Head of caudate nucleus (tissue), 42 donors: Measurements from ENCODE around the gene CFAP45.

Experiments used
- DNase-seq, 42 donors: peaks; one replicate each; pipeline versions ENCODE4 v3.0.0 to v3.0.0-alpha.2; 2020 to 2021; ENCODE audit warnings: mixed read lengths in 7 of 42
- intact Hi-C: fragments of 100-400 bp; cut with DNase I; formaldehyde crosslinking; loops from one replicate; pipeline ENCODE4 v1.15.0; 2022

CFAP45 gene

DNA sequence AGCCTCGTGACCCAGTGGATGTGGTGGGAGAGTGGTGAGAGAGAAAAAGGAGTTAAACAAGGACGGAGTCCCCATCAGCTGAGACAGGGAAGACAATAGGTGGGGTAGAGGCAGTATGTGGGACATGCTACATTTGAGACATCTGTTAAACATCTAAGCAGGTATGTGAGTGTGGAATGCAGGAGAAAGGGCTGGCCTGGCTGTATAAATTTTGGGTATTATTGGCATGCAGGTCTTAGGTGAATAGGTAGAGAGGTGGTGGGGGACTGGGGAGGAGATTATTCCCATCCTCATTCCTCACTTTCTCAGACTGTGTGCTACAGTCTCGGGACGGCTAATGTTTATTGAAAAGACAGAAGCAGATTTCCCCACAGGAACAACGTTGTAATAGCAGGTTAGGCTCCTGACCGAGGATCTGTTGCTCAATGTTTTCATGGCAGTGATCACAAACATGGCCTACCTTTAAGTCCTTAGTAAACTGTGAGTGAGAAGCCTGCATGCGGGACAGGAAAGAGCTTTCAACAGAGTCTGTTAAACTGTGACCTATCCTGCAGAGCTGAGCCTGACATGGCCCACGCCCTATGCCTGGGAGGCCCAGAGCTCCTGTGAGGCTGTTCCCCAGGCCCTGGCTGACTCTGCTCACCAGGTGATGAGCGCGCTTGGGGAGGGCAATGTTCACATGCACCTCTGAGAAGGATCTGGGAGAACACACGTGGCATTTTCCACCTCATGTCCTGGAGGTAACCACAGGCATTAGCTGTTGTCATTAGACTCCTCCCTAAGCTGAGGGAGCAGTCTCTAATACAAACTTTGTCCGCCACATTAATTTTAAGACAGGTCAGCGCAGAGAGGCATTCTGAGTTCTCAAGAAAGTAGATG lies 54.0 kb downstream of the CFAP45 start:
- intact Hi-C loops = no loop called here
- DNase-seq = no peak

DNA sequence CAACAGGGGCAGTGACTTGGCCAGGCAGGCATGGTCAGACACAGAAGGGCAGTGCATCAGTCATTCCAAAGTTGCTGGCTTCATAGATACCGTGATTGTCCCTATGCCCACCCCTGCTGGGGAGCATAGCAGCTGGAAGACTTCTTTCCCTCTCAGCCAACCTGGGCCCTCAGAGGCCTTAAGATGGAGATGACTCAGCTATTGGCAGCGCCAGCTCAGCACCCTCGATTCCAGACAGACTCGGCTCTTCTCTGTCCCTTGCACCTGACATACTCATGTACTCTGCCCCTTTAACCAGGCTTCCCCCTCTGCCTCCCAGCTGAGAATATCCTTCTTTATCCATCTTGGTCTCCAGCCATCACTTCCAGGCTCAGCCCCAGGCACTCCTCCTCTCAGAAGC lies 56.5 kb downstream of the CFAP45 start:
- no peak for DNase-seq
- intact Hi-C loops = no loop called here

DNA sequence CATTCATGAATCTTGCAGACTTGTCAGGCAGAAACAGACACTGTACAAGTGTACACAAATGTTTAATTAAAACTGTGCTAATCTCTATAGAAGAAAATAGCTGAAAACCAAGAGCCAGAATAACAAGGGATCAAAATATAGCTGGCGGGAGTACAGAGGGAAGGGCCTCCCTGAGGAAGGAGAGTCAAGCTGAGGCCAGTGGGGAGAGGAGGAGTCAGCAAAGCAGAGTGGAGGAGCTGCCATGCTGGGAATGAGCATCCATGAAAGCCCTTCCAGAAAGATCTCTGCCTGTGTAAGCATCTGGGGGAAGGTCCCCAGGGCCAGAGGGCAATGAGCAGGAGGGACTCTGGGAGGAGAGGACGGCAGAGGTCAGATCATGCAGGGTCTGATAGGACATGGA lies 58.2 kb downstream of the CFAP45 start:
- DNase-seq = no peak
- intact Hi-C loops = no loop called here

DNA sequence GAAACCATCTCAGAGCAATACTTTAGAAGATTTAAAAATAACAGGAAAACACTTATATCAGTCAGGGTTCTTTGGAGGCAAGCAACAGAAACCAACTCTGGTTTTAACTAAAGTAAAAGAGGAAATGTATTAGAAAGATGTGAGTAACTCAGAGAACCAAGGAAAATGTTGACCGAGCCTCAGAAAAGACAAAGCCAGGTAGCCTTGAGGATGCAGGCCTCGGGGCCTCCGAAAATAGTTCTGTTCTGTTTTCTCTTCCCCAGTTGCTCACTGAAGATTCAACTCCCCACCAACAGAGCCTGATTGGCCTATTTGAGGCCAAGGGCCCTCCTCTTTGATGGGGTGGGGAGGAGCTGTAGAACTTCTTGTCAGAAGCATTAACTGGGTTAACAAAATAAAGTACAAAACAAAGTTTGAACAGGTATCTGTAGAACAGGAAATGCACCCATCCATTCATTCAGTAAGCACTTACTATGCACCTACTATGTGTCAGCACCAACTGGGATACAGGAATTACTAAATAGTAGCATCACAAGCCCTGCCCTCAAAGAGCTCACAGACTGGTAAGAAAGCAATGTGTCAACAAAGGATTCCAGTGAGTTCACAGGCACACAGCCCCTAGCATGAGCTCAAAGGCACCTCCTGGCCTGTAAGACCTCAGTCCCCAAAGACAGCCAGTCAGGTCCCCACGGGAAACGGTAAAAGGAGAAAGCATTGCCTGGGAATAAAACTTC lies 60.7 kb downstream of the CFAP45 start:
- no peak for DNase-seq
- intact Hi-C loops = no loop called here

DNA sequence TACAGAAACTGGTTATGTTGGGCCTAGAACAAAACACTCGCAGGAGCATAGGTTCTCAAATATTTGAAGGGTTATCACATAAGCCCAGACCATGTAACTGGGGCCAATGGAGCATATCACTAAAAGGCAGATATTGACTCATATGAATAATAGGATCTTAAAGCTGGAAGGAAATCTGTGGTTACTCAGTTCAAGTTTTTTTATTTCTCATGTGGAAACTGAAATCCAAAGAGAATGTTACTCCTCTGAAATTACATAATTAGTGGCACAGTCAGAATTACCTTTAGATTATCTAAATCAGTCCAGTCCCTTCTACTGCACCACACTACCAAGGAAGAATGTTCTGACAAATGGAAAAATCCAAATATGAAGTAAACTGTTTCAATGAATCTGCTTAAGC lies 61.2 kb downstream of the CFAP45 start:
- DNase-seq = no peak
- intact Hi-C loops = no loop called here

DNA sequence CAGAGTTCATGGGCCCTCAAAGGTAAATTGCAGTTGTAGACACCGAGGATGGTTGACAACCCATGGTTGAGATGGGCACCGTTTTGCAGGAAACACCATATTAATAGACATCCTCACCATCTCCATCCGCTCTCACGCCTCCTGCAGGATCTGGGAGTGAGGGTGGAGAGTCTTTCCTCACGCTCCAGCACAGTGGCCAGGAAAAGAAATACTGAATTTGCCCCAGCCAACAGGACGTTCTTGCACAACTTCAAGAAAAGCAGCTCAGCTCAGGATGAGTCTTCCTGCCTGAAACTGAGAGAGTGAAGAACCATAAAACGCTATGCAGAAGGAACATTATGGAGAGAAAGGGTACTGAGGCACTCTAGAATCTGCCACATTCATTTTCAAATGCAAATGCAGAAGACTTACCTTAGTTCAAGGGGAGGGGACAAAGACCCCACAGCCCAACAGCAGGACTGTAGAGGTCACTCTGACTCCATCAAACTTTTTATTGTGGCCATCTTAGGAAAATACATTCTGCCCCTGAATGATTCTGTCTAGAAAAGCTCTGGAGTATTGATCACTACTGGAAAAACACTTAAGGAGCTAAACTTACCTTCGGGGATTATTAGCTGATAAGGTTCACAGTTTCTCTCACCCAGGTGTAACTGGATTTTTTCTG lies 64.0 kb downstream of the CFAP45 start:
- DNase-seq = no peak
- intact Hi-C loops = no loop called here

DNA sequence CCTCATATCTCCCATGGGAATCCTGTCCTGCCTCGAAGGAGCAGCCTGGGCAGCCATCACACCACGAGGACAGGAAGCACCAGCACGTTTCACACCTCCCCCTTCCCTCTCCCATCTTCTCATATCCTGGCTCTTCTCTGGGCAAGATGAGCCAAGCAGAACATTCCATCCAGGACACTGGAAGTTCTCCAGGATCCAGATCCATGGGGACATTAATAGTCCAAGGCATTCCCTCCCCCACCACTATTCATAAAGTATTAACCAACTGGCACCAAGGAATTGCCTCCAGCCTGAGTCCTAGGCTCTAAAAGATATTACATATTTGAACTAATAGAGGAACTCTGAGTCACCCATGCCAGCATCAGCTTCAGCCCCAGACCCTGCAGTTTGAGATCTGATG lies 64.6 kb downstream of the CFAP45 start:
- no peak for DNase-seq
- intact Hi-C loops = no loop called here

DNA sequence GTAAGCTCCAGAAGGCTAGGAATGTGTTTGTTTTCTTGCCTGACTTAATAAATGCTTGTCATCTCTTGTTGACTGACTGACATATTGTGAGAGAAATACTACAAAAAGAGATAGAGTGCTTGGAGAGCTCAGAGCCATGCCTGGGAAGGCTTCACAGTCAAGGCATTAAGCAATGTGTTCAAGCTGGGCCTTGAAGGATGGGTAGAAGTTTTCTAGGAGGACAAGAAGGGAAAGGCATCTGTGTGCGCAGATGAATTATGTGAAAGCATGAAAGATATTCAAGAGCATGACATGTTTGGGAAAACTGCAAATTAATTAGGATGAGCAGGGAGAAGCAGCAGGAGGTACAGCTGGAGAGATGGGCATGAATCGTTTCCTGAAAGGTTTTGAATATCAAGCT lies 67.7 kb downstream of the CFAP45 start:
- intact Hi-C loops = no loop called here
- DNase-seq = no peak

DNA sequence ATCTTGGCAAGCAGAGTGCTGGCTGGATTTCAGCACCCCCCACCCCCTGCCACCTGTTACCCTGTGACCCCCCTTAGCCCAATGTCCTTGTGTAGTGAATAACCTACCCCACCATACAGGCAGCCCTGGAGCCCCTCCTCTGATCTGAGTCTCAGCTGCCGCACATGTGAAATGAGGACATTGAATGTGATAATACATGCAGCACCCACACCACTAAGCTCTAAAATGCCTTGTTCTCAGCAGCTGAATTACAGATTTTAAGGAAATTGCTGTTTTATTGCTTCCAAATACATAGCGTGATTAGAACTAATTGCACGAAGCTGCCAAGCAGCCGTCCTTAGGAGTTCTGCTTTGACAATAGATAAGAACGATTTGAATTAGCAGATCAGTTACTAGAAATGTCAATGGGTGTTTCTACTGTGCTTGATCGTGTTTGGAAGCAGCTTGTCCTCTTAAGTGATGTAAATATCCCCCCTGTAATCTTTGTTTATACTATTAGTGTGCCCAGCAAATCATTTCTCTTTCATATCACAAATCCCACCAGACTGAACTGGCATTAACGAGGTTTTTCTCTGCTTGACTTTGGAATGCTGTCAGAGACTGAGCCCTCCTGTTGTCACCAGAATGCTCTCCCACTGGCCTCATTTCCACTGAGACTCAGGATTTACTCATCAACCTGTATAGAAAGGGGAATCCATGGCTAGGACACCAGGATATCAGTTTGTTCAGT lies 68.4 kb downstream of the CFAP45 start:
- intact Hi-C loops = no loop called here

DNA sequence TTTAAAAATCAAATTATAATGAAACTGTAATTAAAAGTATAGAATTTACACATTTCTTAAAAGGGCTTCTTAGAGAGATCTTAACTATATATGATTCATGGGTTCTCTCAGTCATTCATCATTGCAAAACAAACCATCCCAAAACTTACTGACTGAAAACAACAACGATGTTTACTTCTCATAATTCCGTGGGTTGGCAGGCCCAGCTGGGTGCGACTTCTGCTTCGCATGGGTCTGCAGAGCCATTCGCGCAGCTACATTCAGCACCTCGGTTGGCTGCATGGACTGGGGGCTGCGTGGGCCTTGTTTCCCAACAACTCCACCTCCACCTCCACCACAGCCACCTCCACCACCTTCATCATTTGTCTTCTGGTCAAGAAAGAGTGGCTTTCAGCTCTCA lies 69.2 kb downstream of the CFAP45 start:
- no peak for DNase-seq
- intact Hi-C loops = no loop called here

More for the DNA sequence above, 68.4 kb downstream of the CFAP45 start:
- DNase-seq = no peak

DNA sequence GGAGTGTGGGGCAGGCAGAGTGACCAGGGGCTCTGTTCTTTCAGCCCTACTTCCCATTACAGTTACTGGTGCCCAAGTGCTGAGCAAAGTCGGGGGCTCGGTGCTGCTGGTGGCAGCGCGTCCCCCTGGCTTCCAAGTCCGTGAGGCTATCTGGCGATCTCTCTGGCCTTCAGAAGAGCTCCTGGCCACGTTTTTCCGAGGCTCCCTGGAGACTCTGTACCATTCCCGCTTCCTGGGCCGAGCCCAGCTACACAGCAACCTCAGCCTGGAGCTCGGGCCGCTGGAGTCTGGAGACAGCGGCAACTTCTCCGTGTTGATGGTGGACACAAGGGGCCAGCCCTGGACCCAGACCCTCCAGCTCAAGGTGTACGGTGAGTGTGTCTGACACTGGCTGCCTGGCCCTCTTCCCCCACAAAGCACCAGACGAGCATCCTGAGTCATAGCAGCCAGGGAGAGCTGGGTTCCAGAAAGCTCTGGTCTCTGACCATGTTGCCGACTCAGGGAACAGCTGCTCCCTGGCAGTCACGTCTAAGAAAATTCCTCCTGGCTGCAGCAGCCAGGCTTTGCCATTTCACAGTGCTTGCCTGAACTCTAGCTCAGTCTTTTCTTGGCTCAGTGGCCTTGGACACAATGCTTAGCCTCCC lies 70.0 kb downstream of the CFAP45 start:
- no peak for DNase-seq
- intact Hi-C loops = no loop called here

DNA sequence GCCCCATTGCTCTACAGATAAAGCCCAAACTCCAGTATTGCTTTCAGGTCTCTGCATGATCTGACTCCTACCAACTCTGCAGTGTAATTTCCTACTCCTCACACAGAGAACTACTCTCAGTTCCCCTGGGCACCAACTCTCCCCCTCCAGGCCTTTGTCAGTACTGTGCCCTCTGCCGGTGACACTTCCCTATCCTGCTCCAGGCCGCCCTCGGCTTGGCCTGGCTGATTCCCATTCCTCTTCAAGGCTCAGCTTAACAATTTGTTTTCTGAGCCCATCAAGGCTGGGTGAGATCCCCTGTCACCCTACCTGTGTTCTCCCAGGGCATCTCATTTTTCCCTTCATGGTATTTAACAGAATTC lies 70.7 kb downstream of the CFAP45 start:
- intact Hi-C loops = no loop called here
- peak in 40 of 42 donors; percentile 8 to 72 (median 40) for DNase-seq

DNA sequence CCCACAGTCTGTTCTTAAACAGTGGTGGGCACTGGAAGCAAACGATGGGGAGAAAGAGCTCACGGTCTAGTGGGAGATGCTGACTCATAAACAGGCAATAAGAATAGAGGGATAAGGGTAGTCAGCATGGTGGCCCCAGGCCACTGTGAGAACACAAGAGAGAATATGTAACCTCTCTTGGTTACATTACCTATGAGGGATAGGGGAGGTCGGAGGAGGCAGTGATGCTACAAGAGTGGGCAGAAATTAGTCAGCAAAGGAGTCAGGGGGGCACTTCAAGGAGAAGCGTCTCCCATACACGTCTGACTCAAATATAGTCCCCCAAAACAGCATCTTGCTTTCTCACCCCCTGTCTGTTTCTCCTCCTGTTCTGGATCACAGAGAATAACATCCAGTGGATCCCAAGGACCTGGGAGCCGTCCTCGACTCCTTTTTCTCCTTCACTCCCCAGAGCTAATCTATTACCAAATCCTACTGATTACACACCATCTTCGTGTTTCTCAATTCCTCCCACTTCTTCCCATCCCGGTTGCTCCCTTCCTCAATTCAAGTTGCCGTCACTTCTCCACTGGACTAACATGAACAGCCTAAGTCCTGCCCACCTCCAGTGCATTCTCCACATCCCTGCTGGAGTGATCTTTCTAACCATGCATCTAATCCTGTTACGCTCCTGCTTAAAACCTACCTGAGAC lies 71.2 kb downstream of the CFAP45 start:
- intact Hi-C loops = no loop called here
- no peak for DNase-seq

DNA sequence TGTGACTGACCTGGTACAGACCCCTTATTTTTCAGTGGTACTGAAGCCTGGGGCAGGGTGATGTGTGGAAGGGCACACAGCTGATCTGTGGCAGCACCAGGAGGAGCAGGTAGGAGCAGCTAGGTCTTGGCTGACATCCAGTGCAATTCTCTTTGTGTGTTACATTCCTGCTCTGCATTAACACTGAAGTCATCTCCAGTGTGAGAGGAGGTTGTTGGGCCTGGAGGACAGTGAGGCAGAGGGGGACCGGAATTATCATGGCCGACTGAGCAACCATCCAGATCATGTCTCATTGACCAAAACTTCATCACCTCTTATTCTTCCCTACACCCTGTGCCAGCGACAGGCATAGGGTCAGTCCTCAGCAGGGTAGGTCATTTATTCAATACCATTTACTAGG lies 71.8 kb downstream of the CFAP45 start:
- intact Hi-C loops = no loop called here
- no peak for DNase-seq

DNA sequence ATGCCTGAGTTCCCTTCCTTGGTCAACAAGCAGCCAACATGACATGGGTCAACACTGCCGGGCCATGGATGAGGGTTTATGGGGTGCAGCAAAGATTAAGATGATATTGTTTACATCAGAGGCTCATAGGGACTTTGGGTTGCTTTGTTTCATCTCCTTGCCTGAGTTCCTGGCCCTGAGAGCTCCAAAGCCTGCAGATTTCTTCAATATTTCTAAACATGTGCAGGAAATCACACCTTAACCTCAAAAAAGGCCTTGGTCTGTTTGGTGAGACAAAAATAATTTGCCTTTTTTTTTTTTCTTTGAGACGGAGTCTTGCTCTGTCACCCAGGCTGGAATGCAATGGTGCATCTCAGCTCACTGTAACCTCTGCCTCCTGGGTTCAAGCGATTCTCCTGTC lies 72.4 kb downstream of the CFAP45 start:
- intact Hi-C loops = no loop called here
- no peak for DNase-seq

DNA sequence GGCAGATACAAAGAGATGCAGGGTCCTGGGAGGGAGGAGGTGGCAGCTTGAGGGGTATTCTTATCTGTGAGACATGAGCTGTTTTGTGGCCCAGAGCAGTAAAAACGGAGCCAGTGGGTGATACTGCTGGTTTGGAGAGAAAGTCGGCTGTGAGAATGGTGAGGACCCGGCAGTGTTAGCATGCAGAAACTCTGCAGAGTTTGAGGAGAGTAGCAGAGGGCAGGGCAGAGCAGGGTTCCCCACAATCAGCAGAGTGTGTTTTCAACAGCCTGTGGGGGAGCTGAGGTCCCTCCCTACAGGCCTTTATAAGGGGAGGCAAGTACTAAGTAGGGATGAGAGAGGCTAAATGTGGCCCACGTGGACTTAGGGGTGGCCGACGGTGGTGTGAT lies 72.9 kb downstream of the CFAP45 start:
- DNase-seq = no peak
- intact Hi-C loops = no loop called here

DNA sequence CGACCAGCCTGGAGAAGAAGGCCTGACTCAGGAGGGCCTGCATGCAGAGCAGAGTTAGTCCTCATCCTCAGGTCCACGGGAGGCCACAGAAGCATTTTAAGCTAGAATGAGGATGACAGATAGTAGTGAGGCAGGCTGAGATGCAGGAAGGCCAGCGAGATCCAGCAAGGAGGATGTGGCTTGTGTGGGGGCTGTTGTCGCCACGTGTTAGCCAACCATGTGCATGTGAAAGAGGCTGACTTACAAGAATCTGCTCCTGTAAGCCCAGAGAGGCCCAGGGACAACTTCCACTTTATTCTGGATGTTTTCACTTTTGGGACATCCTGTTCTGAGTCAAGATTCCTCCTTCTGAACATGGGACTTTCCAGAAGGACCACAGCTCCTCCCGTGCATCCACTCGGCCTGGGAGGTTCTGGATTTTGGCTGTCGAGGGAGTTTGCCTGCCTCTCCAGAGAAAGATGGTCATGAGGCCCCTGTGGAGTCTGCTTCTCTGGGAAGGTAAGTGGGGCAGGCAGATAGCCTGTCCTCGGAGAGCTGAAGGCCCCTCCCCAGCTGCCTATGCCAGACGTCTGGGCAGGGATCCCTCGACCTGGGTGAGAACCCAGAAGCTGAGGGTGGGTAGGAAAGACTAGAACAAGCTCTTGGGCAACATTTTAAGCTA lies 73.4 kb downstream of the CFAP45 start, which contains the start of gene SLAMF8:
Gene SLAMF8, plus strand, starts transcription at position 433 of the 661 bp plus-strand sequence. Its CDS starts 26 bp downstream, at position 459.
- DNase-seq = peak in 28 of 42 donors; percentile 14 to 59 (median 29)
- intact Hi-C loops = no loop called here

DNA sequence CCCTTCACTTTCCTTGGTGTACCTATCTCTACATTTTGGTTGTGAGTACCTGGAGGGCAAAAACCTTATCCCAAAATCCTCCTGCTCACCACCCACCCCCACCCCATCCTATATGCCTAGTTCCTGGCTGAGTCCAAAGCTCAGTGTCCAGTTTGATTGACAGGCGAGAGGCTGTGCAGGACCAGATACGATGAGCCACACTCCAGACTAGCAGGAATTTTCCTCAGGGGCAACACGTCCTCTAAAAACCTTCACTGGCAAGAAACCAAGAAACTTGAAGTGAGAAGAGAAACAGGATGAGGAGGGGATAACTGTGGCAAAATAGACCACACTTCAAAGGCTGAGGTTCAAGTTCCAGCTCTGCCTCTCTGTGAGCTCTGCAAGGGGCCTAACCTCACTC lies 74.4 kb downstream of the CFAP45 start:
- DNase-seq = no peak
- intact Hi-C loops = no loop called here
